Measurements from ENCODE around the gene CIB2. TPM values are rescaled to one million over a fixed set of nuclear protein-coding genes. Genes with fewer than 3 reads are reported as not detected.

The CIB2 gene
- total RNA-seq (10 to 100 TPM in 3 of 4 donors, 1 to 10 TPM in 1; 3.5 to 11.7 (median 10.4) TPM), polyA plus RNA-seq (10 to 100 TPM in 2 of 3 donors, 1 to 10 TPM in 1; 7.1 to 41.4 (median 16.9) TPM)

DNA sequence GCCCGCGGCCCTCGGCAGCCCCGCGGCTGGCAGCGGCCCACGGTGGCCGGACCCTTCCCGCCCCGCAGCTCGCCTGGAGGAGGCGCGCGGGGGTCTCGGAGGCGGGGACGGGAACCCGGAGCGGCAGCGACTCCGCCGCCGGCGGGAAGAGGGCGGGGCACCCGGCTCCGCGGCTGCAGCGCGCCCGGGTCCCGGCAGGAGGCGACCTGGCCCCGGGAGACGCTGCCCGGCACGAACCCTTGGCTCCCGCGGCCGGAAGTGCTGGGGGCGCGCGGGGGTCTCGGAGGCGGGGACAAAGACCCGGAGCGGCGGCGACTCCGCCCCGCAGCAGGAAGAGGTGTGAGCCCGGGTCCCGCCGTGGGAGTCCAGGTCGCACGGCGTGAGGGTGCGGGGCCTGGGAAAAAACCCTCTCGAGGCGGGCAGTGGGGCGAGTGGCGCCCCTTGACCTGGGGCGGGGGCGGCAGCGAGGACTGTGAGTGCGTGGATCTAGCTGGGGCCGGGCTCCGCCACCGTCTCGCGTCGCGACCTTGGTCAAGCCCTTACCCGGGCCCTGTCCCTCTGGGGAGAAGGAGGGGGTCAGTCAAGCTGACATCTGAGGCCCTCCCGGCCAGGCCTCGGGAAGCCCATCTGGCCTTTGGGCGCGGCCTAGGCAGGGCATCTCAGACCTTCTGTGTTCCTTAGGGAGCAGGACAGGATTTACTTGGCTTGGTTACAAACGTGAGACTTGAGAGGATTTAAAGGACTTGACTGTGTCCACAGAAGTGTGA lies at the start of gene CIB2:
Gene CIB2, minus strand, starts transcription at position 151 of the 767 bp plus-strand sequence. CDS start 230 bp downstream, outside the sequence.
- TF ChIP-seq EP300 (IDR thresholded peaks at IDR 0.05), result no peak
- TF ChIP-seq POLR2A (IDR thresholded peaks at IDR 0.05), result no peak
- TF ChIP-seq POLR2AphosphoS5 (IDR thresholded peaks at IDR 0.05), result peak in 2 of 4 donors; percentile 51 to 60
- TF ChIP-seq, protein P1, sequence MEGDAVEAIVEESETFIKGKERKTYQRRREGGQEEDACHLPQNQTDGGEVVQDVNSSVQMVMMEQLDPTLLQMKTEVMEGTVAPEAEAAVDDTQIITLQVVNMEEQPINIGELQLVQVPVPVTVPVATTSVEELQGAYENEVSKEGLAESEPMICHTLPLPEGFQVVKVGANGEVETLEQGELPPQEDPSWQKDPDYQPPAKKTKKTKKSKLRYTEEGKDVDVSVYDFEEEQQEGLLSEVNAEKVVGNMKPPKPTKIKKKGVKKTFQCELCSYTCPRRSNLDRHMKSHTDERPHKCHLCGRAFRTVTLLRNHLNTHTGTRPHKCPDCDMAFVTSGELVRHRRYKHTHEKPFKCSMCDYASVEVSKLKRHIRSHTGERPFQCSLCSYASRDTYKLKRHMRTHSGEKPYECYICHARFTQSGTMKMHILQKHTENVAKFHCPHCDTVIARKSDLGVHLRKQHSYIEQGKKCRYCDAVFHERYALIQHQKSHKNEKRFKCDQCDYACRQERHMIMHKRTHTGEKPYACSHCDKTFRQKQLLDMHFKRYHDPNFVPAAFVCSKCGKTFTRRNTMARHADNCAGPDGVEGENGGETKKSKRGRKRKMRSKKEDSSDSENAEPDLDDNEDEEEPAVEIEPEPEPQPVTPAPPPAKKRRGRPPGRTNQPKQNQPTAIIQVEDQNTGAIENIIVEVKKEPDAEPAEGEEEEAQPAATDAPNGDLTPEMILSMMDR (IDR thresholded peaks at IDR 0.05), result peak; percentile 36 to 79 (median 42)
- peak; percentile 84 for DNase-seq
- WGBS, 2 donors, result 1% methylated on average over 79 of the region's 79 CpGs
- peak within 1 kb of the TSS; percentile 64 to 89 (median 68) for H3K4me3 ChIP-seq
- H3K27me3 ChIP-seq, result no peaks in the 10 kb centered on the region
- H3K36me3 ChIP-seq, result no peaks in the 10 kb centered on the region
- H3K4me1 ChIP-seq, result peaks cover 0 to 16% (median 13%) of the 10 kb centered on the region in 4 donors
- peak within 1 kb of the TSS; percentile 81 to 86 (median 83) for H3K27ac ChIP-seq
- H3K9me3 ChIP-seq, result no peaks in the 10 kb centered on the region
- intact Hi-C loops (cut with DNase I), result loop anchor here (1.0 to 5.0 kb wide), 2 partner anchors 18 to 111 kb away; partner anchors contain the start of gene IDH3A

DNA sequence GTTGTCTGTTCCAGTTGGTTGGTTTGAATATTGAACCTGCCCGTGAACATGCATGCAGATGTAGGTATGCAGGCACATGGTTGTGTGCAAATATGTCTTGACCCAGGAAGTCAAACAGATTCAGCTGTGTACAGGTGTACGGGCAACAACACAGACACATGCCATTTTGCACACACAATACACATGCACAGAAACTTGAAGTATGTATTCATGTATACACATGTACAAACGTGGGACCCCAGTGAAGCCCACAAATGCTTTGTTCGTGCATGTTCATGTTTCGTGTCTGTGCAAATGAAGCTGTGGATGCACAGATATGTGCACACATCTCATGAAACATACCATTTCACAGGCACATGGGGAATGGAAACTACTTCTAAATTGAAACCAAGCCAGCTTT lies 48.7 kb upstream of the CIB2 start:
- Histone ChIP-seq H3K9me3 (no peaks in the 10 kb centered on the region), H3K4me3 (no peak overlapping the region), H3K4me1 (no peaks in the 10 kb centered on the region), H3K27ac (no peak overlapping the region), H3K36me3 (no peaks in the 10 kb centered on the region), H3K27me3 (no peaks in the 10 kb centered on the region)
- no peak for DNase-seq
- WGBS, 2 donors, result 88 to 90% methylated on average over 5 of the region's 5 CpGs
- TF ChIP-seq, protein P1 (IDR thresholded peaks at IDR 0.05), result no peak
- TF ChIP-seq POLR2A (IDR thresholded peaks at IDR 0.05) (no peak), POLR2AphosphoS5 (IDR thresholded peaks at IDR 0.05) (no peak)
- intact Hi-C loops (cut with DNase I), result no loop called here

DNA sequence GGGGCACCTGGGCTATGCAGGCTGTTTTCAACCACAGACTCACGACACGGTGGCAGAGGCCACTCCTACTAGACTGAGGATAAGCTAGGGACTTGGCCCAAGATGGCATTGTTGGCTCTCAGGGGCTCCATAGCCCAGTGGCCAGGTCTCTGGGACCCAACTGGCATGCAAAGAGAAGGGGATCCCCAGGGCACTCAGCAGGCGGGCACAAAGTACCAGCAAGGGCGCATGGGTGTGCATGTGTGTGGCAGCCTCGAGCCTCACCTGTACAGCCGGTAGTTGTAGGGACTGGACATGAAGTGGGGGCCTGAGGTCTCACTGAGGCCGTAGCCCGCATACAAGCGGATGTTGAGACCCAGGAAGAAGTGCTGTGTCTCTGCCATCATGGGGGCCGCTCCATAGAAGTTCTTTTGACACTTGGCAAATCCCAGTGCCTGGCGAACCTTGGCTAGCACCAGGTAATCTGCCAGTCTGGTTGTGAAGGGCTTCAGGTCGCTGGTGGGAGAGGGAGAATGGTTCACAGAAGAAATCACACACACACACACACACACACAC lies 48.1 kb upstream of the CIB2 start:
- no peaks in the 10 kb centered on the region for H3K36me3 ChIP-seq
- H3K27ac ChIP-seq, result no peak overlapping the region
- 89 to 90% methylated on average over 12 of the region's 12 CpGs for WGBS, 2 donors
- no peak overlapping the region for H3K4me3 ChIP-seq
- DNase-seq, result no peak
- no peaks in the 10 kb centered on the region for H3K4me1 ChIP-seq
- no peaks in the 10 kb centered on the region for H3K9me3 ChIP-seq
- intact Hi-C loops (cut with DNase I), result no loop called here
- TF ChIP-seq POLR2AphosphoS5 (IDR thresholded peaks at IDR 0.05) (no peak), POLR2A (IDR thresholded peaks at IDR 0.05) (no peak), EP300 (IDR thresholded peaks at IDR 0.05) (no peak)
- TF ChIP-seq, protein P1 (IDR thresholded peaks at IDR 0.05), result no peak
- H3K27me3 ChIP-seq, result no peaks in the 10 kb centered on the region

DNA sequence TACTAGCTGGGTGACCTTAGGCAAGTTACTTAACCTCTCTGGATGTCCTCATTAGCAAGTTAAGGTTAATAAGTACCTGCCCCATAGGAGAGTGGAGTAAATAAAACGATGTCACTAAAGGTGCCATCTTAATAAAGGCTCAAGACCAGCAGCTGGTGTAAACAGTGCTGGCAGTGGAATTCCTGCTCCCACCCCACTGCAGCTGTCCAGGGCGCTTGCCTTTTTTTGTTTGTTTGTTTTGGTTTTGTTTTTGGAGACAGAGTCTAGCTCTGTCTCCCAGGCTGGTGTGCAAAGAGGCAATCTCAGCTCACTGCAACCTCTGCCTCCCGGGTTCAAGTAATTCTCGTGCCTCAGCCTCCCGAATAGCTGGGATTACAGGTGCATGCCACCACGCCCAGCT lies 46.8 kb upstream of the CIB2 start:
- H3K36me3 ChIP-seq, result no peaks in the 10 kb centered on the region
- DNase-seq, result no peak
- H3K4me1 ChIP-seq, result no peaks in the 10 kb centered on the region
- H3K27me3 ChIP-seq, result no peaks in the 10 kb centered on the region
- no peaks in the 10 kb centered on the region for H3K9me3 ChIP-seq
- no peak overlapping the region for H3K27ac ChIP-seq
- 65 to 84% methylated on average over 6 of the region's 6 CpGs for WGBS, 2 donors
- TF ChIP-seq EP300 (IDR thresholded peaks at IDR 0.05), result no peak
- no peak for TF ChIP-seq POLR2AphosphoS5 (IDR thresholded peaks at IDR 0.05)
- no peak for TF ChIP-seq POLR2A (IDR thresholded peaks at IDR 0.05)
- TF ChIP-seq, protein P1 (IDR thresholded peaks at IDR 0.05), result no peak
- intact Hi-C loops (cut with DNase I), result no loop called here
- H3K4me3 ChIP-seq, result no peak overlapping the region

Data from sigmoid colon (tissue), 7 donors.